ENCODE measurements around the gene PNKD.
A peak's percentile ranks its signal among the peaks of the same experiment; 100 is the strongest.
"Not testable (repeated sequence)": the region's sequence is repeated elsewhere in the genome, so short reads cannot be mapped to it uniquely, and the experiment has no call there.

Gene PNKD

DNA sequence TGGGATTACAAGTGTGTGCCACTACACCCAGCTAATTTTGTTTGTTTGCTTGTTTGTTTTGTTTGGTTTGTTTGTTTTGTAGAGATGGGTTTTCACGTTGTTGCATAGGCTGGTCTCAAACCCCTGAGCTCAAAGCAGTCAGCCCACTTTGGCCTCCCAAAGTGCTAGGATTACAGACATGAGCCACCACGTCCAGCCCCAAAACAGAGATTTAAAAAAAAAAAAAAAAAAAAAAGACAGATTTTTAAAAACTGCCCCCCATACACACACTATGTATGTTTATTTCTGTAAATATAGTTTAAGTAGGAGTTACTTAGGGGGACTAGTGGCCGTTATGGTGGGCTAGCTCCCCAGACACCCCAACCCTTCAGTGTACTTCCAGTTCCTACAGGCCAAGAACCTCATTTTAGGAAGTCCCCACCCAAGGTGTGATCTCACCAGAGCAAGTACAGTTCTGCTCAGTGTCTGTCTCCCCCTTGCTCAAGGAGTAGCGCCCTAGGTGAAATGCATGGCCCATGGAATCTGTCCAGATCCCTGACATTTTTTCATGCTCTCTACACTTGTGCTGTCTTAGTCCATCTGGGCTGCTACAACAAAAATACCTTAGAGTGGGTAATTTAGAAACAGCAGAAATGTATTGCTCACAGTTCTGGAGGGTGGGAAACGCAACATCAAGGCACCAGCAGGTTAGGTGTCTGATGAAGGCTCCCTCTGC lies 23.6 kb downstream of the PNKD start:
- DNase-seq, result no peak

- DNase-seq, result no peak
Measured at GRCh38 chr2:218294430-218295022, 24.2 kb downstream of the PNKD start.

- no peak for DNase-seq
Measured at GRCh38 chr2:218295029-218295428, 24.7 kb downstream of the PNKD start.

DNA sequence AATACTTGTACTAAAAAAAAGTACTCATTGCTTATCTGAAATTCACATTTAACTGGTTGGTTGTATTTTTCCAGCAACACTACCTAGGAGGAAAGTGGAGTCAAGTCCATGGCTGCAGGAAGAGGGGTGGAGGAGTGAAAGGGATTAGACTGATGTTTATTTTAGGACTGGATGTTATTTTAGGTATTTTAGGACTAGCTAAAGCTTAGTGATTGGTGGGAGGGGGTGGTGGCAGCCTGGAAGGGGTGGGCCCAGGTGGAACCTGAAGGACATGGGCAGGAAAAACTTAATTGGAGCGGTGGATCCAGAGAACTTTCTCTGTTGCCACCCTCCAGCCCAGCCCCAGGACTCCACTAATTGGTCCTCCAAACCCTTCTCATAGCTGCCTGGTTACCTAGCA lies 25.9 kb downstream of the PNKD start:
- no peak for DNase-seq

DNA sequence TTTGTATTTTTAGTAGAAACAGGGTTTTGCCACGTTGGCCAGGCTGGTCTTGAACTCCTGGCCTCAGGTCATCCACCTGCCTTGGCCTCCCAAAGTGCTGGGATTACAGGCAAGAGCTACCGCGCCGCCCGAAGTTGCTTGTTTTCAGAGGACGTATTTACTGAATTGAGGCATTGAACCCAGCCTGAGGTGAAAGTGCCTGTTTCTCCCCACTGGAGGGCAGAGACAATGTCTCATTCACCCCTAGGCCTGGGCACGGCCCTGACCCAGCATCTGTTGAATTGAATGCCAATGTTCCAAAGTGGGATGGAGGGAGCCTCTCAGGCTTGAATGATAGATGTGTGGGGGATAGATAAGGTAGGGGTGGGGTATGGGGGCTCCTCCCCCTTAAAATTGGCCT lies 26.5 kb downstream of the PNKD start:
- no peak for DNase-seq

- no peak for DNase-seq
Measured at GRCh38 chr2:218298314-218298875, 28.1 kb downstream of the PNKD start.

DNA sequence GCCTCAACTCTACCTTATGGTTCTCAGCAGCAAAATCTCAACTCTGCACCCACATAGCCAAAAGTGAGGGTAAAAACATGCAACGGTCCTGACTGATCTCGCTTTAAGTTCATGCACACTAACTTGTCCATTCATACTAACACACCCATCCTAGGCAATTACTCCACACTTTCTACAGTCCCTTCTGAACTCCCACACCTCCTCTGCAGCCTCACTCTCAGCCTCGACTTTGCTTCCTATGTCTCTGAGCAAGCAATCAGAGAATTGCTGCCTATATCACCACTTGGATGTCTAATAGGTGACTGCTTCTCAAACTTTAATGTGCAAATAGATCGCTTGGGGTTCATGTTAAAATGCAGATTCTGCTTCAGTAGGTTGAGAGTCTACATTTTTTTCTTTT lies 29.8 kb downstream of the PNKD start:
- DNase-seq, result no peak

GRCh38 chr2:218301176-218301819 lies 31.0 kb downstream of the PNKD start:
- DNase-seq, result peak; percentile 65 to 86 (median 70)

GRCh38 chr2:218305383-218305782 lies 35.1 kb downstream of the PNKD start:
- DNase-seq, result no peak

DNA sequence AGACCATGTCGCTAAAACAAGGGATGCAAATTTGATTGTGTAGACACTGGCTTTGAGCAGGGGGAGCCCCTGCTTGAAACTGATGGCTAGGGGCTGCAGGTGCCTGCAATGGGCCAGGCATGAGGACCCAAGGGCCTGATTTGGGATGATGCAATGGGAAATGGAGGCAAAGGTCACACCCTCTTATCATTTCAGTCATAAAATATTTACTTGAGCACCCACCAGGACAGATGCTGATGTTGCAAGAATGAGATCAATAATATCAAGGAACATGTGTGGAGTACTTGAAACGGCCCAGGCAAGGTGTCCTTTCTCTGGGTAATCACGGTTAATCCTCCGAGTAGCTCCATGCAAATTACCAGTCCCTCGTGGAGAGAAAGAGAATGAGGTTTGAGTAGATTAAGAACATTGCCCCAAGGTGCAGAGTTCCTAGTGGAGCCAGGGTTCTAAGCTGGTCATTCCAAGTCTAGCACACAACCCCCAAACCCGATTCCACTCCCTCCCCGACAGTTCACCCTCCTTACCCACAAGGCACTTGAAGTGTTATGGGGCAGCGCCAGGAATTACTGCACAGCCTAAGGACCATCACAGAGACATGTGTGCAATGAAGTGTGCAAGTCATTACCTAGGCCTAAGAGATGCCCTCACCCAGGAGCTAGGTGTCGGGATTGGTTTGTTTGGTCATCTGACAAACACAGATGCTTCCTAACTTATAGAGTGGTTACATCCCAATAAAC lies 36.0 kb downstream of the PNKD start:
- DNase-seq, result no peak

- DNase-seq, result no peak
Measured at GRCh38 chr2:218307415-218308090, 37.2 kb downstream of the PNKD start.

- DNase-seq, result no peak
Measured at GRCh38 chr2:218310853-218311540, 40.7 kb downstream of the PNKD start.

DNA sequence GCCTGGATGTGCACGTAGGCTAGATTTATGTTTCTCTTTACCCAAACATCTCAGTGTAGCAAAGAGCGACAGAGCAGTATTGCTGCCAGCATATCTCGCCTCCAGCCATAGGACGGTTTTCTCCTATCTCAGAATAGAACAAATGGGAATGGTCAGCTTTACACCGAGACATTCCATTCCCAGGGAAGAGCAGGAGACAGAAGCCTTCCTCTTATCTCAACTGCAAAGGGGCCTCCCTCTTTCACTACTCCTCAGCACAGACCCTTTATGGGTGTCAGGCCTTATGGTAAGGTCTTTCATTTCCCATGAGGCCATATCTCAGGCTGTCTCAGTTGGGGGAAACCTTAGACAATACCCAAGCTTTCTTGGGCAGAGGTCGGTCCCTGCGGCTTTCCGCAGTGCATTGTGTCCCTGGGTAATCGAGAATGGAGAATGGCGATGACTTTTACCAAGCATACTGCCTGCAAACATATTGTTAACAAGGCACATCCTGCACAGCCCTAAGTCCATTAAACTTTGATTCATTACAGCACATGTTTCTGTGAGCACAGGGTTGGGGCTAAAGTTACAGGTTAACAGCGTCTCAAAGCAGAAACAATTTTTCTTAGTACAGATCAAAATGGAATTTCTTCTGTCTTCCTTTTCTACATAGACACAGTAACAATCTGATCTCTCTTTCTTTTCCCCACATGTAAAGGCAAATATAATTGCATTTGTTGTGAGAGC lies 41.4 kb downstream of the PNKD start:
- DNase-seq, result not testable (repeated sequence)

DNA sequence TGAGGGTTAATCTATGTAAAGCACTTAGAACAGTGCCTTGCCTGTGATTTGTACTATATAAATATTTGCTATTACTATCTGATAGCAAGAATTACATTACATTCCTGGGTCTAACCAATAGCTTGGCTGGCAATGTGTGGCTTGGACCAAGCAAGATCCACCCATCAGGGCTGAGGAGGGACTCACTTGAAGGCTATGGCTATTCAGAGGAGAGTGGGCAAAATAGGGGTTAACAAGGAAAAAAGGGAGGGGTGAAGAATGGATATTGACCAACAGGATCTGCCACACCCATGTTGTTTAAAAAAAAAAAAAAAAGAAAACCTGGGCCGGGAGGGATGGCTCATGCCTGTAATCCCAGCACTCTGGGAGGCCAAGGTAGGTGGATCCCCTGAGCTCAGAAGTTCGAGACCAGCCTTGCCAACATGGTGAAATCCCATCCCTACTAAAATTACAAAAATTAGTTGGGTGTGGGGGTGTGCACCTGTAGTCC lies 42.0 kb downstream of the PNKD start:
- DNase-seq, result no peak

- no peak for DNase-seq
Measured at GRCh38 chr2:218313356-218313755, 43.0 kb downstream of the PNKD start.

GRCh38 chr2:218314764-218315163 lies 44.4 kb downstream of the PNKD start:
- DNase-seq, result not testable (repeated sequence)

DNA sequence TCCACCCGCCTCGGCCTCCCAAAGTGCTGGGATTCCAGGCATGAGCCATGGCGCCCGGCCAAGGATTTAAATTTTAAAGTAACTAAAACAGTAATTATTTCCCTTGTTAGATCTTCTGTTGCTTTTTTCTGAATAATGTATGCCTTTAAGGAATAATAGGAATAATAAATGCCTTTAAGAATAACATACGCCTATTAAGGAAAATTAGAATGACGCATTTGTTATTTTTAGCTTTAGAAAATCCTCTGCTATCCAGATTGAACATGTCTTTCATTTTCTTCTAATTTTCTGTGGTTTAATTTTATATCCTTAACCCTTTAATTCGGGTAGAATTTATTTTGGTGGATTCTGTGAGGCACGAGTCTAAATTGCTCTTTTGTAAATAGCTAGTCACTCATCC lies 45.1 kb downstream of the PNKD start:
- no peak for DNase-seq

- no peak for DNase-seq
Measured at GRCh38 chr2:218317303-218317630, 46.9 kb downstream of the PNKD start.

- no peak for DNase-seq
Measured at GRCh38 chr2:218317835-218318234, 47.5 kb downstream of the PNKD start.

DNA sequence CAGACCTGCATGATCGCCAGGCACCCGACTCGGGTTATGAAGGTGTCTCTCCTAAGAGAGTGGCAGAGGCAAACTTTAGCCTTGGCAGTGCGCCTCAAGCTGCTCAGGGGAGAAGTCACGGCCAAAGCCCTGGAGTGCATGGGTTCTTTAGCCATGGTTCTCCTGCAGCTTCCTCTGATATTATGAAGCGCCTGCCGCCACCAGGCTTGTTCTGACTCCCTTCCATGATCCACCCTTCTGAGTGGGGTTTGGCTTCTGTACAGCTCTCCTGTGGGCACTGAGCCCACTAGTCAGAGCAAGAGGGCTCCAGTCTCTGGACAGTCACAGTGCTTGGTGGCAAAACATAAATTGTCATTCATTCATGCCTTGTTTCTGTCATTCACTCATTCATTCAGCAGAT lies 47.9 kb downstream of the PNKD start:
- DNase-seq, result no peak

GRCh38 chr2:218319813-218320365 lies 49.6 kb downstream of the PNKD start:
- no peak for DNase-seq
